HFF-Myc (cell line): ENCODE measurements around the gene LGMN.

ENCODE experiments used
- DNase-seq: peaks from one replicate; pipeline ENCODE4 v3.0.0-alpha.2; 2011; ENCODE audit warnings: low read depth; ENCODE audit errors: extremely low read depth
- H3K4me3 ChIP-seq: replicated peaks from 2 replicates; pipeline ENCODE4 v1.5.1; 2011; ENCODE audit warnings: low read depth, mild to moderate bottlenecking, control low read depth, low read length
- TF ChIP-seq, protein P1 (sequence below): IDR thresholded peaks from 2 replicates; pipeline ENCODE4 v1.5.1; 2012; ENCODE audit warnings: mild to moderate bottlenecking, low read depth, low read length, control low read depth; ENCODE audit errors: missing control alignments

Gene LGMN

GRCh38 chr14:92704821-92705220, 43.6 kb downstream of the LGMN start:
- TF ChIP-seq, protein P1, sequence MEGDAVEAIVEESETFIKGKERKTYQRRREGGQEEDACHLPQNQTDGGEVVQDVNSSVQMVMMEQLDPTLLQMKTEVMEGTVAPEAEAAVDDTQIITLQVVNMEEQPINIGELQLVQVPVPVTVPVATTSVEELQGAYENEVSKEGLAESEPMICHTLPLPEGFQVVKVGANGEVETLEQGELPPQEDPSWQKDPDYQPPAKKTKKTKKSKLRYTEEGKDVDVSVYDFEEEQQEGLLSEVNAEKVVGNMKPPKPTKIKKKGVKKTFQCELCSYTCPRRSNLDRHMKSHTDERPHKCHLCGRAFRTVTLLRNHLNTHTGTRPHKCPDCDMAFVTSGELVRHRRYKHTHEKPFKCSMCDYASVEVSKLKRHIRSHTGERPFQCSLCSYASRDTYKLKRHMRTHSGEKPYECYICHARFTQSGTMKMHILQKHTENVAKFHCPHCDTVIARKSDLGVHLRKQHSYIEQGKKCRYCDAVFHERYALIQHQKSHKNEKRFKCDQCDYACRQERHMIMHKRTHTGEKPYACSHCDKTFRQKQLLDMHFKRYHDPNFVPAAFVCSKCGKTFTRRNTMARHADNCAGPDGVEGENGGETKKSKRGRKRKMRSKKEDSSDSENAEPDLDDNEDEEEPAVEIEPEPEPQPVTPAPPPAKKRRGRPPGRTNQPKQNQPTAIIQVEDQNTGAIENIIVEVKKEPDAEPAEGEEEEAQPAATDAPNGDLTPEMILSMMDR: no peak
- DNase-seq: no peak
- H3K4me3 ChIP-seq: no peak overlapping the region

- TF ChIP-seq, protein P1: no peak
- DNase-seq: no peak
- H3K4me3 ChIP-seq: no peak overlapping the region
Measured at GRCh38 chr14:92704036-92704804, 44.2 kb downstream of the LGMN start.

DNA sequence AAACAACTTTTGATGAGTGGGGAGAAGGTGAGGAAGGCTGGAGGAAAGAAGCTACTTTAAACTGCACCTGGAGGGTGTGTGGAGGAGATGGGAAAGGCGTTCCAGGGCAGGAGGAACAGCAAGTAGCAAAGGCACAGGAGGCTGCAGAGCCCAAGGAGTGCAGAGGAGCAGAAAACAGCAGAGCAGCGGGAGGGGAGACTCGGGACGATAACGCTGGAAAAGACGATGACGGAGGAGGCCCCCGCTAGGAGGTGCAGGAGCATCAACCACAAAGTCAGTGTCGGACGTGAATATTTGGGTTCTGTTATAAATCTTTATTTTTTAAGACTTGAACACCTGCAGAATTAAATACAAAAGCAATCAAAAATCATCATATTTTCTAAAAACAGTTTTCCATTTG, 44.9 kb downstream of the LGMN start:
- H3K4me3 ChIP-seq: no peak overlapping the region
- DNase-seq: no peak

GRCh38 chr14:92702441-92702918, 45.9 kb downstream of the LGMN start:
- H3K4me3 ChIP-seq: no peak overlapping the region
- TF ChIP-seq, protein P1: no peak
- no peak for DNase-seq

More for the DNA sequence above, 44.9 kb downstream of the LGMN start:
- TF ChIP-seq, protein P1: no peak

DNA sequence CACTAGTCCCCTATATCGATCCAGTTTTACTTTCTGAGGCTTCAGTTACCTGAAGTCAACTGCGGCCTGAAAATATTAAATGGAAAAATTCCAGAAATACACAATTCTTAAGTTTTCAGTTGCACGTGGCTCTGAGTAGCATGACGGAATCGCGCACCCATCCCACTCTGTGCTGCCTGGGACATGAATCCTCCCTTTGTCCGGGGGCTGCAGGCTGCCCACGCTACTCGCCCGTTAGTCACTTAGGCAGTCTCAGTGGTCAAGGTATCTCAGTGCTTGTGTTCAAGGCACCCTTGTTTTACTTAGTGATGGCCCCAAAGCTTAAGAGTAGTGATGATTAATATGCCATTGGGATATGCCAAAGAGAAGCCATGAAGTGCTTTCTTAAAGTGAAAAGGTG, 46.6 kb downstream of the LGMN start:
- no peak overlapping the region for H3K4me3 ChIP-seq
- TF ChIP-seq, protein P1: no peak
- DNase-seq: no peak

DNA sequence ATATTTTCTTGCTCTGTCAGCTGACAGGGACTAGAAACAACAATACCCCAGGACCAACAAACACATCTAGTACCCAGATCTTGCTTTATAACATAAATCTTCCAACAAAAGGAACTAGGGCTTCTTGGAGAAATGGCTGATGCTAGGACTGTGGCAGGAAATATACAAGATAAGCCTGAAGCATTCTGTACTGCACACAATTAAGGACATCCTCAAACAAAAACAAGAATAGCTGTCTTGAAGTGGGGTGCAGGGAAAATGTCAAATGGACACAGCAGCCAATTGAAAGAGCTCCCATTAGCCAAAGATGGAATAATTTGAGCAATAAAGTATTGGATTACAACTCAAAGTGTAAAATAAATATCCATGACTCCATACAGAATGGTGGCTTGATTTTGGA, 50.0 kb downstream of the LGMN start:
- no peak for DNase-seq
- no peak overlapping the region for H3K4me3 ChIP-seq
- TF ChIP-seq, protein P1: no peak

GRCh38 chr14:92696366-92696765, 52.1 kb downstream of the LGMN start:
- H3K4me3 ChIP-seq: no peak overlapping the region
- TF ChIP-seq, protein P1: no peak
- no peak for DNase-seq
